Thoracic aorta (tissue), 2 donors: Measurements from ENCODE around the gene BMPER. TPM values are rescaled to one million over a fixed set of nuclear protein-coding genes. Genes with fewer than 3 reads are reported as not detected.

Experiments
- ATAC-seq: fragments of 150-250 bp; one replicate; pipeline ENCODE4 v1.8.0; 2017; ENCODE audit warnings: low read depth; ENCODE audit not compliant: insufficient number of reproducible peaks, low FRiP score
- DNase-seq: peaks from one replicate; pipeline ENCODE4 v3.0.0-alpha.2; 2020; ENCODE audit warnings: low spot score
- H3K27ac ChIP-seq, 2 donors: fragments of 200-600 bp; sonication (generic); 1 replicate in 1 of 2; 2 replicates in 1 of 2; pipeline ENCODE4 v1.5.1; 2016; ENCODE audit warnings: mild to moderate bottlenecking in 2 of 2, moderate library complexity in 2 of 2
- H3K27me3 ChIP-seq: fragments of 200-600 bp; sonication (generic); replicated peaks from 2 replicates; pipeline ENCODE4 v1.6.0; 2016; ENCODE audit warnings: mild to moderate bottlenecking; ENCODE audit not compliant: insufficient read depth
- H3K36me3 ChIP-seq: fragments of 200-600 bp; sonication (generic); one replicate; pipeline ENCODE4 v1.5.1; 2016
- H3K4me1 ChIP-seq, 2 donors: fragments of 200-600 bp; sonication (generic); 1 replicate in 1 of 2; 2 replicates in 1 of 2; pipeline versions ENCODE4 v1.5.1 to v1.6.0; 2016; ENCODE audit warnings: low read depth in 2 of 2, mild to moderate bottlenecking in 1 of 2; ENCODE audit not compliant: control insufficient read depth in 1 of 2
- H3K4me3 ChIP-seq: fragments of 200-600 bp; sonication (generic); 2 replicates; pipeline ENCODE4 v1.5.1; 2016; ENCODE audit warnings: mild to moderate bottlenecking
- H3K9me3 ChIP-seq: fragments of 200-600 bp; sonication (generic); 2 replicates; pipeline ENCODE4 v1.5.1; 2016
- CTCF ChIP-seq: fragments of 200-600 bp; sonication (generic); IDR thresholded peaks from one replicate; pipeline ENCODE4 v1.5.1; 2019; ENCODE audit warnings: antibody characterized with exemption
- total RNA-seq, 2 donors: library from RNA; depleted of rRNA; stranded (reverse); fragments of >200 nt; gene quantifications; one replicate each; pipeline versions ENCODE4 v1.1.0 to v1.2.3, GENCODE V29; 2016

BMPER gene
- total RNA-seq, 2 donors from 2014 or later = 0.54 to 2.3 TPM

DNA sequence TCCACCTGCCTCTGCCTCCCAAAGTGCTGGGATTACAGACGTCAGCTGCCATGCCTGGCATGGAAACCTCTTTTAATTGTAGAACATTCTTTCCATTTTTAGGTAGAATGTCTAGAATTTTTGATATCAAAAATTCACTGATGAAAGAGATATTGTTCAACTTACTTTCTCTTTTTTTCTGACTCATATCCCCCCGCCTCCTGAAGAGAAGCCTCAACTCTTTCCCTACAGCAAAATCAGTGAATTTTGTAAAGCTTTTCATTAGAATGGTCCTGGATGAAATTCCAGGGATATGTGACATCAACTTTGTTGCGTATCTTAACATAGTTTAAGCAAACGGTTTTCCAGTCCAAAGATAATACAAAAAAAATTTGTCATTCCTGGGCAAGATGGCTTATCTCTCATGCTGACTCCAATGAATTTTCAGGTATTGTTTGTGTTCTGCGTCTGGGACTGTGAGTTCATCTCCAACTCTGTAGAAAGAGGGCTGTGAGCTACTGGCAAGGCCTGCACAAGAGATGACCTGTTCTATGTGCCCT, 256.8 kb downstream of the BMPER start:
- Histone ChIP-seq H3K4me3 (no peak overlapping the region), H3K9me3 (no peaks in the 10 kb centered on the region), H3K4me1 (peaks cover 6 to 22% of the 10 kb centered on the region in 2 donors), H3K27me3 (no peaks in the 10 kb centered on the region), H3K36me3 (no peaks in the 10 kb centered on the region), H3K27ac (no peak overlapping the region)
- TF ChIP-seq CTCF = no peak
- DNase-seq (no peak), ATAC-seq (no peak)

DNA sequence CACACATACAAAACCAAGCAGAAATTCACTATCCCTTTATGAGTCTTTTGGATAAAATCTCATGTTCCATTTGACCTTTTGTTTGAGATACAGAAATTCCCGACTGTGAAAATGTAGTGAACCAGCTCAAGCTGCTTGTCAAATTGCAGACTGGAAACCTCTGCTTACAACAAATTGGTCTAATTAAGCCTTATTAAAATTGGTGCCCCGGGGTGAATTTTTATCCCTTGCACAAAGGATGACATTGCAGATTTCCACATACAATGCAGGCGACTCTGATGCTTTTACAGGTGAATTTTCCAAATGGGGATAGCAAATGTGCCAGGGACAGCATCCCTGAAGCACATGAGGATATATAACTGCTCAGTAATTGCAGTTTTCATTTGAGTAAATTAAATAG, 257.3 kb downstream of the BMPER start:
- no peak for TF ChIP-seq CTCF
- peaks cover 6 to 17% of the 10 kb centered on the region in 2 donors for H3K4me1 ChIP-seq
- H3K4me3 ChIP-seq = no peak overlapping the region
- H3K9me3 ChIP-seq = no peaks in the 10 kb centered on the region
- DNase-seq (no peak), ATAC-seq (no peak)
- H3K36me3 ChIP-seq = no peaks in the 10 kb centered on the region
- no peak overlapping the region for H3K27ac ChIP-seq
- H3K27me3 ChIP-seq = no peaks in the 10 kb centered on the region

- peaks cover 2 to 4% of the 10 kb centered on the region in 2 donors for H3K4me1 ChIP-seq
- no peaks in the 10 kb centered on the region for H3K9me3 ChIP-seq
- no peak for DNase-seq
- no peak for ATAC-seq
- H3K36me3 ChIP-seq = no peaks in the 10 kb centered on the region
- no peak overlapping the region for H3K4me3 ChIP-seq
- no peak for TF ChIP-seq CTCF
- no peak overlapping the region for H3K27ac ChIP-seq
- H3K27me3 ChIP-seq = no peaks in the 10 kb centered on the region
These were observed 258.6 kb downstream of the BMPER start for GRCh38 chr7:34163956-34164355.

DNA sequence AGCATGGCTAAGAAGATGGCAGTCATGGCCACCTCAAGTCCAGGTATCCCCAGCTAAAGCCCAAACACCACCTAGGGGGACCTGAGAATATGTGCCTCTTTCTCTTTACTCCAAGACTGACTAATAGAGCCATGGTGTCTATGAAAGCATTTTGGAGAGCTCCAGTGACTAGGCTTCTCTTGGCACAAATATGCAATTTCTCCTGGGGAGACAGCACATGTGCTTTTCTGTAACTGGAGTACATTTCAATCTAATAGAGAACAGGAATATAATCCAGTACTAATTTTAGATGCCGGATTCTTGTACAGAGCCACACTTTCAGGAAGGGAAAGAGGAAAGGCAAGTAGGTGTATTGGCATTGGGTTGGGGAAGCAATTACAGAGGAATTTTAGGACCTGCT, 260.1 kb downstream of the BMPER start:
- Histone ChIP-seq H3K36me3 (no peaks in the 10 kb centered on the region), H3K9me3 (no peaks in the 10 kb centered on the region), H3K27me3 (no peaks in the 10 kb centered on the region), H3K4me1 (no peaks in the 10 kb centered on the region), H3K27ac (no peak overlapping the region), H3K4me3 (no peak overlapping the region)
- no peak for TF ChIP-seq CTCF
- no peak for DNase-seq
- no peak for ATAC-seq

- Histone ChIP-seq H3K4me3 (no peak overlapping the region), H3K27ac (no peak overlapping the region), H3K9me3 (no peaks in the 10 kb centered on the region), H3K36me3 (no peaks in the 10 kb centered on the region), H3K27me3 (no peaks in the 10 kb centered on the region), H3K4me1 (no peaks in the 10 kb centered on the region)
- TF ChIP-seq CTCF = peak; percentile 36
- DNase-seq = no peak
- ATAC-seq = no peak
These were observed 260.7 kb downstream of the BMPER start for GRCh38 chr7:34165927-34166550.
